ENCODE data around the gene ONECUT3.
"Not testable (repeated sequence)": the region's sequence is repeated elsewhere in the genome, so short reads cannot be mapped to it uniquely, and the experiment has no call there.

ONECUT3 gene

DNA sequence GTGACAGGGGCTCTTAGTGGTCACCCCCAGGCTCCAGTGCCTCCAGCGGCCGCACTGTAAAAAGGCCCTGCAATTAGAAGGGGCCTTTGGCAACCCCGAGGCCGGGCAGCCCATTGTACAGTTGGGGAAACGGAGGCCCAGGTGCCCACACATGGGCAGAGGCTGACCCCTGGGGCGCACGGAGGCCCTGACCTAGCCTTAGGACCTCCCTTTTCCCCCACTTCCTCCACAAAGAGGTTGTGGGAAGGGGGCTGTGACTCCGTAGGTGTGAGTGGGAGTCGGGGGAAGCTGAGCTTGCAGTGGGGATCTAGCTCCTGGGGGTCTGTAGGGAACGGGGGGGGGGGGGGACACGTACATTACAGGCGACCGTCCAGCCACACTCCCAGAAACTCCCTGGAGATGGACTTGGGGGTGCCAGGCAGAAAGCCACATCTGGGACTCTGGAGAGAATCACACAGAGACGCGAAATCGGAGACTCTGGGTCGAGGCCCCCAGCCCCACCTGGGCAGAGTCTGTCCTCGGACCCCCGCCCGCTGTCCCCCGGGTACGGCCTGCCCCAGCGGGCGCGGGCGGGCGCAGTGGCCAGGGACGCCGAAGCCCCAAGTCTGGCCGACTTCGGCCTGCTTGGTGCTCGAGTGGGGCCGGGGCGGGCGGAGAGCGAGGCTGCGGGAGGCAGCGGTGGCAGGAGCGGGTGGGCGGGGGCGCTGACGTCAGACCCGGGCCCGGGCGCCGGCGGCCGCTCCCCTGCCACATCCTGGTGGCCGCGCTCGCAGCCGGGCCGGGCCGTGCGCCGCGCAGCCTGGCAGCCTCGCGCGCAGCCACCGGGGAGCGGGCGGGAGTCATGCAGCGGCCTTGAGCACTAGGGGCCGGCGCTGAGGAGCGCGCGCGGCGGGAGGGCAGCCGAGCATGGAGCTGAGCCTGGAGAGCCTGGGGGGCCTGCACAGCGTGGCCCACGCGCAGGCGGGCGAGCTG lies at the start of gene ONECUT3:
Gene ONECUT3 (plus strand): TSS at position 750 of the 972 bp plus-strand sequence. CDS start 157 bp downstream, at position 907.
- peak; percentile 29 for DNase-seq (ENCODE audit: low spot score)

GRCh38 chr19:1704339-1704738 lies 49.0 kb upstream of the ONECUT3 start:
- DNase-seq (ENCODE audit: low spot score), result no peak

DNA sequence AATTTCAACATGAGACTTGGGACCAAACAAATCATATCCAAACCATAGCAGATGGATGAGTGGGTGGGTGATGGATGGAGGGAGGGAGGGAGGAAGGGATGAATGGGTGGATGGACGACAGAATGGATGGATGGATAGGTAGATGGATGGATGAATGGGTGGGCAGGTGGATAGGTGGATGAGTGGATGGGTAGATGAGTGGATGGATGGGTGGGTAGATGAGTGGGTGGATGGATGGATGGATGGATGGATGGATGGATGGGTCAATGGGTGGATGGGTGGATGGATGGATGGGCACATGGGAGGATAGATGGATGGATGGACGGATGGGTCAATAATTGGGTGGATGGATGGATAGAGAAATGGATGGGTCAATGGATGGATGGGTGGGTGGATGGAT lies 47.9 kb upstream of the ONECUT3 start:
- DNase-seq (ENCODE audit: low spot score), result no peak

DNA sequence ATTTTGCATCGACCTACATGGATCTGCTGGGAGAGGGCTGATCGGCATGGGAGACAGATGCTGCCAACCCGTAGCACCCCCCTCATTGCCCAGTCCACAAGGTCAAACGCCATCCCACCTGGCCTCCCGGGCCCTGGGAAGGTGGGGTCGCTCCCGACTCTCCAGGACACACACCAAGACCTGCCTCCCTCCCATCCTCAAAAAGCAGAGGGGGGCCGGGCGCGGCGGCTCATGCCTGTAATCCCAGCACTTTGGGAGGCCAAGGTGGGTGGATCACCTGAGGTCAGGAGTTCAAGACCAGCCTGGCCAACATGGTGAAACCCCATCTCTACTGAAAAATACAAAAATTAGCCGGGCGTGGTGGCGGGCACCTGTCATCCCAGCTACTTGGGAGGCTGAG lies 46.7 kb upstream of the ONECUT3 start:
- DNase-seq (ENCODE audit: low spot score), result not testable (repeated sequence)

DNA sequence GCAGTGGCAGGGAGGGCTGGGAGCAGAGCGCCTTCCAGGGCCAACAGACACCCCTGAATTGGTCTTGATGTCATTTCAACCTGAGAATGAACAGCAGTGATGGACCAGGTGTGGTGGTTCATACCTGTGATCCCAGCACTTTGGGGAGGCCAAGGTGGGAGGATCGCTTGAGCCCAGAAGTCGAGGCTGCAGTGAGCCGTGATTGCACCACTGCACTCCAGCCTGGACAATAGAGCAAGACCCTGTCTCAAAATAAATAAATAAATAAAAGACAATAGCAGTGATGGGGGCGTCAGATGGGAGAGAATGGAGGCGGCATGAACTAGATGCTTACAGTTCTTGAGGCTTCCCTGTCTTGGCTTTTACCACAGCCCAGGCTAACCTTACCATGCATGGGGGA lies 46.1 kb upstream of the ONECUT3 start:
- no peak for DNase-seq (ENCODE audit: low spot score)

GRCh38 chr19:1713170-1713569 lies 40.1 kb upstream of the ONECUT3 start:
- DNase-seq (ENCODE audit: low spot score), result no peak

- DNase-seq (ENCODE audit: low spot score), result no peak
Measured at GRCh38 chr19:1715540-1715939, 37.8 kb upstream of the ONECUT3 start.

- DNase-seq (ENCODE audit: low spot score), result no peak
Measured at GRCh38 chr19:1717200-1717969, 35.9 kb upstream of the ONECUT3 start.

DNA sequence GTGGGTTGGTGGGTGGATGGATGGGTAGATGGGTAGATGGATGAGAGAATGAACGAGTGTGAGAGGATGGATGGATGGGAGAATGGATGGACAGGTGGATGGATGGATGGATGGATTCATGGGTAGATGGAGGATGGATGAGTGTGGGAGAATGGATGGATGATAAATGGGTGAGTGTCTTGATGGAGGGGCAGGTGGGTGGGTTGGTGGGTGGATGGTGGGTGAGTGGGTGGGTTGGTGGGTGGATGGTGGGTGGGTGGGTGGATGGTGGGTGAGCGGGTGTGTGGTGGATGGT lies 35.4 kb upstream of the ONECUT3 start:
- no peak for DNase-seq (ENCODE audit: low spot score)

- no peak for DNase-seq (ENCODE audit: low spot score)
Measured at GRCh38 chr19:1718420-1719291, 34.6 kb upstream of the ONECUT3 start.

DNA sequence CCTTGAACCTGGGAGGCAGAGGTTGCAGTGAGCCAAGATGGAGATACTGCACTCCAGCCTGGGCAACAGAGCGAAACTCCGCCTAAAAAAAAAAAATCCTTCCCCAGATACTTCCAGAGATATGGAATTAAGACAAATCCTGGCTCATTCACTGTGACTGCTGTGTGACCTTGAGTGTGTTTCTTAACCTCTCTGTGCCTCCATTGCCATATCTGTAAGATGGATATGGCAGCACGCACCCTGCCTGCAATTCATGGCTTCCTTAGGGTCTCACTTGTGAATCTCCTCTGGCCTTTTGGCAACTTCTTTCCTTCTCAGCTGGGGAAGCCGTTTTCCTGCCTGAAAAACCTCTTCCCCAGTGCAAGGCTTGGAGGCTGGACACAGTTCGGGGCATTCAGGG lies 33.8 kb upstream of the ONECUT3 start:
- no peak for DNase-seq (ENCODE audit: low spot score)

DNA sequence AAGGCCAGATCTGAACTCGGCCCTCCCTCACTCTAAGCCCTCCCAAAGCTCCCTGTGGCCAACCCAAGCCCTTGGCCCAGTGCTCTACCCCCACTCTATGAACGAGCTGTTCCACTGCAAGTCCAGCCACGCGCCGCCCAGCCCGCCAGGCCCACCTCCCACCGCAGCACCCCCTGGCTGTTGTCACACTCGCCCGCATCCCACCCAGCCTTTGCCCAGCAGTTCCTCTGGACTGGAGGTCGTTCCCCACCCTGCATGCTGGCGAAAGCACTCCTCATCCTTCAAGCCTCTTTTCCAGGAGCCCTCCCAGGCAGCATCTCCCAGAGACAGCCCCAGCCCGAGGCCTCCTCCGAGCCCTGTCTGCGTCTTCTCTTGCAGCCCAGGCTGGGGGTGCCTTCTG lies 33.1 kb upstream of the ONECUT3 start:
- no peak for DNase-seq (ENCODE audit: low spot score)

DNA sequence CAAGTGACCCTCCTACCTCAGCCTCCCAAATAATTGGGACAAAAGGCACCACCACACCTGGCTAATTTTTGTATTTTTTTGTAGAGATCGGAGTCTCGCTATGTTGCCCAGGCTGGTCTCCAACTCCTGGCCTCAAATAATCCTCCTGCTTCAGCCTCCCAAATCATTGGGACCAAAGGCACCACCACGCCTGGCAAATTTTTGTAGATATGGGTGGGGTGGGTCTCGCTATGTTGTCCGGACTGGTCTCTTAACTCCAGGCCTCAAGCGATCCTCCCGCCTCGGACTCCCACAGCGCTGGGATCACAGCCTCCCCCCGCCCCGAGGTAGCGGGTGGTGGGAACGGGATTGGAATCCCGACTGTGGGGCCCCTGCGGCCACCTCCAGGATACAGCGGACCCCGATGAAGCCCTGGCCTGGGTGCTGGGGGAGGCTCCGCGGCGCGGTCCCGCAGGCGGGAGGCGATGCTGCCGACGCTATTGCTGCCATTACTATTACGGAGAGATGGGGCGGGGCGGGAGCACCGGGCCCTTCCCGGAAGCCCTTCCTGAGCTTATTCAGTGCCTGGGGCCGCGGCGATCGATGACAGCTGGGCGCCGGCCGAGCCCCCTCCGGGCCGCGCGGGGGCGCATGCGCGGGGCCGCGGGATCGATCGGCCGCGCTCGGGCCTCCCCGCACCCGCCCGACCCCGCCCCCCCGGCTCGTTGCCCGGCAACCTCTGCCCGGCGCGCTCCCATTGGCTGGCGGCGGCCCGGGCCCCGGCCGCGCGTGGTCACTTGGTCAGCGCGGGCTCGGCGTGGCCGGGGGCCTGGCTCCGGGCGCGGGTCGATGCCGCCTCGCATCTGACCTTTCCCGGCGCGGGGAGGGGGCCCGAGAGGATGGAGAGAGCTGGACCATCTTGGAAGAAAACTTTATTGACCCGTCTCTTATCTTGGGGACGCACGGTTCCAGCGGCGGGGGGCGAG lies 27.9 kb upstream of the ONECUT3 start:
- DNase-seq (ENCODE audit: low spot score), result peak; percentile 31

- DNase-seq (ENCODE audit: low spot score), result no peak
Measured at GRCh38 chr19:1728816-1729567, 24.3 kb upstream of the ONECUT3 start.

- no peak for DNase-seq (ENCODE audit: low spot score)
Measured at GRCh38 chr19:1729568-1729925, 23.8 kb upstream of the ONECUT3 start.

- DNase-seq (ENCODE audit: low spot score), result no peak
Measured at GRCh38 chr19:1730157-1730556, 23.1 kb upstream of the ONECUT3 start.

DNA sequence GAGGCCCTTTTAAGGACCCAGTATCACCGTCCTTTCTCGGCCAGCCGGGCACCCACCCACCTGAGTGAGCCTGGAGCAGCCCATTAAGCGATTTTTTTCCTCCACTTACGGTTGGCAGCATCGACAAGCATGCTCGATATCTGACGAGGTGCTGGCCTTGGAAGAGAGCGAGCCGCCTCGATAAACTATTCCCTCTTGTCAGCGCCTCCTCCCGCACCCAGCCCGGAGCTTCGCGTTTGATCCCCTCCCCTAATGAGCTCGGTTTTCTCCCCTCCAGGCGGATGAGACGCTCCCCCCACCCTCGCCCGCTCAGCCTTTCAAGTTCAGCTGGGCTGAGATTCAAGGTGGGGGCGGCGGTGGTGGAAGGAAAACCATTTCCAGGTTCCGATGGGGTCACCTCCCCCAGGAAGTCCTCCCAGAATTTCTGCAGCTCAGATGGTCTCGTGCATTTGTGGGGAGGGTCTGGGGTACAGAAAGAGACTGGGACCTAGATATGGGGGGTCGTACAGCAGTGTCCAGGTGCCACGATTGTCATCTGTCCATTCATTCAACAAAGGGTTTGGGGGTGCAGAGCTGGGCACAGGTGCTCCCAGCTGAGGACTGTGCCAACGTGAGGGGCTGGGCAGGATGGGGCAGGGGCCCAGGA lies 18.9 kb upstream of the ONECUT3 start:
- no peak for DNase-seq (ENCODE audit: low spot score)

GRCh38 chr19:1736280-1736679 lies 17.0 kb upstream of the ONECUT3 start:
- no peak for DNase-seq (ENCODE audit: low spot score)

DNA sequence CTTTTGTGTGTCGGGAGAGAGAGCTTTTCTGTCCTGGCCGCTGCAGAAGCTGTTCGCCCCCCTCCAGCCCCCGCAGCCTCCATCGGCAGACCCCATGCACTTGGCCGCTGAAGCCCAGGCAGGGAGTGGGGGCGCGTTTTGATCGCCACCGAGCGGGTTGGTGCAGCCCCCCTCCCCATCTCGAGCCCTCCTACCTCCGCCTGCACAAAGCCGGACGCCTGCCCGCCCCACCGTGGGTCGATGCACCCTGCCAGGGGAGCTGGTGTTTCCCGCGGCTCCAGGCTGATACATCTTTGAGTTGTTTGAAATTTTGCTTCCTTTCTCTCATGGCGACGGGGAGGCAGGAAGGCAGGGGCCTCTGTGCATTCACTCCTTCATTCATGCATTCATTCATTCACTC lies 16.4 kb upstream of the ONECUT3 start:
- no peak for DNase-seq (ENCODE audit: low spot score)

Data from kidney tubule cell (primary cell).